ENCODE results near the gene TAF6L. TPM values are rescaled to one million over a fixed set of nuclear protein-coding genes. Genes with fewer than 3 reads are reported as not detected.

TAF6L gene
- total and polyA plus RNA-seq, 9 of the 15 experiments (the other 6 are each of a cell fraction or from before 2014, with no cell fraction given): 0.04 to 45.5 (median 20.8) TPM

- no peak for TF ChIP-seq TFAM (CRISPR knock-in tag; conservative IDR thresholded peaks at IDR 0.05)
- TF ChIP-seq KLF10 (CRISPR knock-in tag; IDR thresholded peaks at IDR 0.05): no peak
- TF ChIP-seq, protein P1, sequence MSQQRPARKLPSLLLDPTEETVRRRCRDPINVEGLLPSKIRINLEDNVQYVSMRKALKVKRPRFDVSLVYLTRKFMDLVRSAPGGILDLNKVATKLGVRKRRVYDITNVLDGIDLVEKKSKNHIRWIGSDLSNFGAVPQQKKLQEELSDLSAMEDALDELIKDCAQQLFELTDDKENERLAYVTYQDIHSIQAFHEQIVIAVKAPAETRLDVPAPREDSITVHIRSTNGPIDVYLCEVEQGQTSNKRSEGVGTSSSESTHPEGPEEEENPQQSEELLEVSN (IDR thresholded peaks at IDR 0.05; ENCODE audit: borderline replicate concordance in 1 of 2, extremely low read depth in 1 of 2, insufficient read depth in 1 of 2, insufficient read length in 1 of 2, low read depth in 1 of 2, low read length in 1 of 2, poor library complexity in 1 of 2, severe bottlenecking in 1 of 2): peak; percentile 99
- TF ChIP-seq ATF7 (IDR thresholded peaks at IDR 0.05): peak; percentile 81
- TF ChIP-seq MECOM (CRISPR knock-in tag; IDR thresholded peaks at IDR 0.05): no peak
- no peak for TF ChIP-seq ZNF76 (CRISPR knock-in tag; IDR thresholded peaks at IDR 0.05; ENCODE audit: borderline replicate concordance)
- 0 out of 2 replicates have a peak, but pooled peaks have one; percentile 10 for TF ChIP-seq RHOXF2B (CRISPR knock-in tag; conservative IDR thresholded peaks at IDR 0.05)
- no peak; the same call in 1 of the 2 replicates for TF ChIP-seq ATF6 (CRISPR knock-in tag; IDR thresholded peaks at IDR 0.05)
- peak; percentile 93 for TF ChIP-seq CBX1 (IDR thresholded peaks at IDR 0.05; ENCODE audit: low read depth)
- 0 out of 2 replicates have a peak, but pooled peaks have one; percentile 41 for TF ChIP-seq ZNF584 (CRISPR knock-in tag; IDR thresholded peaks at IDR 0.05; ENCODE audit: low read depth)
- no peak for TF ChIP-seq RFX7 (CRISPR knock-in tag; IDR thresholded peaks at IDR 0.05)
- no peak for TF ChIP-seq CEBPB (tag; IDR thresholded peaks at IDR 0.05)
- TF ChIP-seq CREB5 (CRISPR knock-in tag; IDR thresholded peaks at IDR 0.05): no peak
- TF ChIP-seq MEIS2 (IDR thresholded peaks at IDR 0.05; ENCODE audit: partially characterized antibody): peak; percentile 89
- TF ChIP-seq, protein P2, sequence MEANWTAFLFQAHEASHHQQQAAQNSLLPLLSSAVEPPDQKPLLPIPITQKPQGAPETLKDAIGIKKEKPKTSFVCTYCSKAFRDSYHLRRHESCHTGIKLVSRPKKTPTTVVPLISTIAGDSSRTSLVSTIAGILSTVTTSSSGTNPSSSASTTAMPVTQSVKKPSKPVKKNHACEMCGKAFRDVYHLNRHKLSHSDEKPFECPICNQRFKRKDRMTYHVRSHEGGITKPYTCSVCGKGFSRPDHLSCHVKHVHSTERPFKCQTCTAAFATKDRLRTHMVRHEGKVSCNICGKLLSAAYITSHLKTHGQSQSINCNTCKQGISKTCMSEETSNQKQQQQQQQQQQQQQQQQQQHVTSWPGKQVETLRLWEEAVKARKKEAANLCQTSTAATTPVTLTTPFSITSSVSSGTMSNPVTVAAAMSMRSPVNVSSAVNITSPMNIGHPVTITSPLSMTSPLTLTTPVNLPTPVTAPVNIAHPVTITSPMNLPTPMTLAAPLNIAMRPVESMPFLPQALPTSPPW (CRISPR knock-in tag; IDR thresholded peaks at IDR 0.05): peak; percentile 75
- TF ChIP-seq ELF1 (tag; IDR thresholded peaks at IDR 0.05): peak; percentile 66
- TF ChIP-seq, protein P3, sequence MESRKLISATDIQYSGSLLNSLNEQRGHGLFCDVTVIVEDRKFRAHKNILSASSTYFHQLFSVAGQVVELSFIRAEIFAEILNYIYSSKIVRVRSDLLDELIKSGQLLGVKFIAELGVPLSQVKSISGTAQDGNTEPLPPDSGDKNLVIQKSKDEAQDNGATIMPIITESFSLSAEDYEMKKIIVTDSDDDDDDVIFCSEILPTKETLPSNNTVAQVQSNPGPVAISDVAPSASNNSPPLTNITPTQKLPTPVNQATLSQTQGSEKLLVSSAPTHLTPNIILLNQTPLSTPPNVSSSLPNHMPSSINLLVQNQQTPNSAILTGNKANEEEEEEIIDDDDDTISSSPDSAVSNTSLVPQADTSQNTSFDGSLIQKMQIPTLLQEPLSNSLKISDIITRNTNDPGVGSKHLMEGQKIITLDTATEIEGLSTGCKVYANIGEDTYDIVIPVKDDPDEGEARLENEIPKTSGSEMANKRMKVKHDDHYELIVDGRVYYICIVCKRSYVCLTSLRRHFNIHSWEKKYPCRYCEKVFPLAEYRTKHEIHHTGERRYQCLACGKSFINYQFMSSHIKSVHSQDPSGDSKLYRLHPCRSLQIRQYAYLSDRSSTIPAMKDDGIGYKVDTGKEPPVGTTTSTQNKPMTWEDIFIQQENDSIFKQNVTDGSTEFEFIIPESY (CRISPR knock-in tag; IDR thresholded peaks at IDR 0.05): peak; percentile 35; the same call in 1 of the 2 replicates
Observed at GRCh38 chr11:62727165-62727871, 43.9 kb upstream of the TAF6L start, which contains the start of gene HNRNPUL2 (continued).
